H1 (cell line): ENCODE data around the gene TNNI2. TPM values are rescaled to one million over a fixed set of nuclear protein-coding genes. Genes with fewer than 3 reads are reported as not detected.

Experiments used
- CBX8 ChIP-seq: fragments of 300-800, 300-1000 bp; sonication (generic); IDR thresholded peaks from 2 replicates; pipeline ENCODE4 v1.7.1; 2016; ENCODE audit warnings: low read depth, low read length, borderline replicate concordance
- CEBPB ChIP-seq: IDR thresholded peaks from 2 replicates; pipeline ENCODE4 v1.6.1; 2012; ENCODE audit warnings: low read depth, low read length
- FOSL1 ChIP-seq: IDR thresholded peaks from 2 replicates; pipeline ENCODE4 v1.6.1; 2011; ENCODE audit warnings: mild to moderate bottlenecking, low read depth, low read length, moderate library complexity; ENCODE audit not compliant: insufficient read depth
- JUND ChIP-seq: IDR thresholded peaks from 2 replicates; pipeline ENCODE4 v1.6.1; 2011; ENCODE audit warnings: mild to moderate bottlenecking, improper control_type of control experiment, low read length
- KDM4A ChIP-seq: IDR thresholded peaks from one replicate; pipeline ENCODE4 v1.7.1; 2012; ENCODE audit warnings: low read depth, mild to moderate bottlenecking, moderate library complexity, low read length, inconsistent platforms; ENCODE audit not compliant: severe bottlenecking
- RBBP5 ChIP-seq: IDR thresholded peaks from 2 replicates; pipeline ENCODE4 v1.7.1; 2012; ENCODE audit warnings: low read depth, mild to moderate bottlenecking, inconsistent platforms, low read length, moderate library complexity, borderline replicate concordance
- SAP30 ChIP-seq: fragments of 300-600 bp; sonication (generic); IDR thresholded peaks from 2 replicates; pipeline ENCODE4 v1.7.1; 2012; ENCODE audit warnings: low read length, moderate library complexity, mild to moderate bottlenecking, inconsistent platforms; ENCODE audit not compliant: insufficient read depth, insufficient replicate concordance
- SIRT6 ChIP-seq: IDR thresholded peaks from one replicate; pipeline ENCODE4 v1.7.1; 2012; ENCODE audit warnings: low read length, inconsistent platforms
- polyA plus RNA-seq, 7 experiments: library from polyadenylated mRNA; depleted of rRNA in 3 of 7; stranded (reverse) in 5 of 7; unstranded in 2 of 7; fragments of >200 nt in 5 of 7; fragments of 200-250 nt in 2 of 7; gene quantifications; 1 replicate in 5 of 7; 2 replicates in 1 of 7; 4 replicates in 1 of 7; pipeline versions ENCODE4 v1.2.1 to v1.2.3, GENCODE V29; 2011 to 2013; ENCODE audit warnings: missing spikeins in 2 of 7, mixed read lengths in 2 of 7
- total RNA-seq: library from RNA; stranded (reverse); fragmentation: NEBNext Ultra II Directional; extraction: Animal tissue kit (Norgen Biotek cat#: 25700); gene quantifications from 2 replicates; pipeline ENCODE4 v1.2.1, GENCODE V29; 2021
- TF ChIP-seq, protein P1 (sequence below): fragments of 300-600 bp; sonication (generic); IDR thresholded peaks from 2 replicates; pipeline ENCODE4 v1.7.1; 2012; ENCODE audit warnings: low read length, moderate library complexity, mild to moderate bottlenecking, inconsistent platforms; ENCODE audit not compliant: insufficient replicate concordance
- TF ChIP-seq, protein P2 (sequence below): IDR thresholded peaks from 2 replicates; pipeline ENCODE4 v1.6.1; 2012; ENCODE audit warnings: low read length, inconsistent platforms

TNNI2 gene
- total and polyA plus RNA-seq, 2 of the 8 experiments (the other 6 are each of a cell fraction or from before 2014, with no cell fraction given): not detected

DNA sequence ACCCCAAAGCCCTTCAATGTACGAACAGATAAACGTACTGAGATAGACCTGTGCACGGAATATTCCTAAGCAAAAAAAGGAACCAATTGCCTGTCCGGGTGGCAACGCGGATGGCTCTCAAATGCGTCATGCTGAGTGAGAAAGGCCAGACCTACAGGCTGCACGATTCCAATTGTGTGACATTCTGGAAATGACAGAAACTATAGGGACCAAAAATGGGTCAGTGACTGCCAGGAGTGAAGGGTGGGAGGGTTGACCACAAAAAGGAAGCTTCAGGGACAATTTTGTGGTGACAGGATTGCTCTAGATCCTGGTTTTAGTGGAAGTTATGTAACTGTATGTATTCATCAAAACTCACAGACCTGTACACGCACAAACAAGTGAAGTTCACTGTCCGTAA lies 28.0 kb upstream of the TNNI2 start (continued):
- TF ChIP-seq, protein P1, sequence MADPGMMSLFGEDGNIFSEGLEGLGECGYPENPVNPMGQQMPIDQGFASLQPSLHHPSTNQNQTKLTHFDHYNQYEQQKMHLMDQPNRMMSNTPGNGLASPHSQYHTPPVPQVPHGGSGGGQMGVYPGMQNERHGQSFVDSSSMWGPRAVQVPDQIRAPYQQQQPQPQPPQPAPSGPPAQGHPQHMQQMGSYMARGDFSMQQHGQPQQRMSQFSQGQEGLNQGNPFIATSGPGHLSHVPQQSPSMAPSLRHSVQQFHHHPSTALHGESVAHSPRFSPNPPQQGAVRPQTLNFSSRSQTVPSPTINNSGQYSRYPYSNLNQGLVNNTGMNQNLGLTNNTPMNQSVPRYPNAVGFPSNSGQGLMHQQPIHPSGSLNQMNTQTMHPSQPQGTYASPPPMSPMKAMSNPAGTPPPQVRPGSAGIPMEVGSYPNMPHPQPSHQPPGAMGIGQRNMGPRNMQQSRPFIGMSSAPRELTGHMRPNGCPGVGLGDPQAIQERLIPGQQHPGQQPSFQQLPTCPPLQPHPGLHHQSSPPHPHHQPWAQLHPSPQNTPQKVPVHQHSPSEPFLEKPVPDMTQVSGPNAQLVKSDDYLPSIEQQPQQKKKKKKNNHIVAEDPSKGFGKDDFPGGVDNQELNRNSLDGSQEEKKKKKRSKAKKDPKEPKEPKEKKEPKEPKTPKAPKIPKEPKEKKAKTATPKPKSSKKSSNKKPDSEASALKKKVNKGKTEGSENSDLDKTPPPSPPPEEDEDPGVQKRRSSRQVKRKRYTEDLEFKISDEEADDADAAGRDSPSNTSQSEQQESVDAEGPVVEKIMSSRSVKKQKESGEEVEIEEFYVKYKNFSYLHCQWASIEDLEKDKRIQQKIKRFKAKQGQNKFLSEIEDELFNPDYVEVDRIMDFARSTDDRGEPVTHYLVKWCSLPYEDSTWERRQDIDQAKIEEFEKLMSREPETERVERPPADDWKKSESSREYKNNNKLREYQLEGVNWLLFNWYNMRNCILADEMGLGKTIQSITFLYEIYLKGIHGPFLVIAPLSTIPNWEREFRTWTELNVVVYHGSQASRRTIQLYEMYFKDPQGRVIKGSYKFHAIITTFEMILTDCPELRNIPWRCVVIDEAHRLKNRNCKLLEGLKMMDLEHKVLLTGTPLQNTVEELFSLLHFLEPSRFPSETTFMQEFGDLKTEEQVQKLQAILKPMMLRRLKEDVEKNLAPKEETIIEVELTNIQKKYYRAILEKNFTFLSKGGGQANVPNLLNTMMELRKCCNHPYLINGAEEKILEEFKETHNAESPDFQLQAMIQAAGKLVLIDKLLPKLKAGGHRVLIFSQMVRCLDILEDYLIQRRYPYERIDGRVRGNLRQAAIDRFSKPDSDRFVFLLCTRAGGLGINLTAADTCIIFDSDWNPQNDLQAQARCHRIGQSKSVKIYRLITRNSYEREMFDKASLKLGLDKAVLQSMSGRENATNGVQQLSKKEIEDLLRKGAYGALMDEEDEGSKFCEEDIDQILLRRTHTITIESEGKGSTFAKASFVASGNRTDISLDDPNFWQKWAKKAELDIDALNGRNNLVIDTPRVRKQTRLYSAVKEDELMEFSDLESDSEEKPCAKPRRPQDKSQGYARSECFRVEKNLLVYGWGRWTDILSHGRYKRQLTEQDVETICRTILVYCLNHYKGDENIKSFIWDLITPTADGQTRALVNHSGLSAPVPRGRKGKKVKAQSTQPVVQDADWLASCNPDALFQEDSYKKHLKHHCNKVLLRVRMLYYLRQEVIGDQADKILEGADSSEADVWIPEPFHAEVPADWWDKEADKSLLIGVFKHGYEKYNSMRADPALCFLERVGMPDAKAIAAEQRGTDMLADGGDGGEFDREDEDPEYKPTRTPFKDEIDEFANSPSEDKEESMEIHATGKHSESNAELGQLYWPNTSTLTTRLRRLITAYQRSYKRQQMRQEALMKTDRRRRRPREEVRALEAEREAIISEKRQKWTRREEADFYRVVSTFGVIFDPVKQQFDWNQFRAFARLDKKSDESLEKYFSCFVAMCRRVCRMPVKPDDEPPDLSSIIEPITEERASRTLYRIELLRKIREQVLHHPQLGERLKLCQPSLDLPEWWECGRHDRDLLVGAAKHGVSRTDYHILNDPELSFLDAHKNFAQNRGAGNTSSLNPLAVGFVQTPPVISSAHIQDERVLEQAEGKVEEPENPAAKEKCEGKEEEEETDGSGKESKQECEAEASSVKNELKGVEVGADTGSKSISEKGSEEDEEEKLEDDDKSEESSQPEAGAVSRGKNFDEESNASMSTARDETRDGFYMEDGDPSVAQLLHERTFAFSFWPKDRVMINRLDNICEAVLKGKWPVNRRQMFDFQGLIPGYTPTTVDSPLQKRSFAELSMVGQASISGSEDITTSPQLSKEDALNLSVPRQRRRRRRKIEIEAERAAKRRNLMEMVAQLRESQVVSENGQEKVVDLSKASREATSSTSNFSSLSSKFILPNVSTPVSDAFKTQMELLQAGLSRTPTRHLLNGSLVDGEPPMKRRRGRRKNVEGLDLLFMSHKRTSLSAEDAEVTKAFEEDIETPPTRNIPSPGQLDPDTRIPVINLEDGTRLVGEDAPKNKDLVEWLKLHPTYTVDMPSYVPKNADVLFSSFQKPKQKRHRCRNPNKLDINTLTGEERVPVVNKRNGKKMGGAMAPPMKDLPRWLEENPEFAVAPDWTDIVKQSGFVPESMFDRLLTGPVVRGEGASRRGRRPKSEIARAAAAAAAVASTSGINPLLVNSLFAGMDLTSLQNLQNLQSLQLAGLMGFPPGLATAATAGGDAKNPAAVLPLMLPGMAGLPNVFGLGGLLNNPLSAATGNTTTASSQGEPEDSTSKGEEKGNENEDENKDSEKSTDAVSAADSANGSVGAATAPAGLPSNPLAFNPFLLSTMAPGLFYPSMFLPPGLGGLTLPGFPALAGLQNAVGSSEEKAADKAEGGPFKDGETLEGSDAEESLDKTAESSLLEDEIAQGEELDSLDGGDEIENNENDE: no peak
- TF ChIP-seq RBBP5 (no peak), CBX8 (no peak), FOSL1 (no peak), KDM4A (no peak), CEBPB (no peak), SIRT6 (no peak), SAP30 (no peak), JUND (no peak)
- TF ChIP-seq, protein P2, sequence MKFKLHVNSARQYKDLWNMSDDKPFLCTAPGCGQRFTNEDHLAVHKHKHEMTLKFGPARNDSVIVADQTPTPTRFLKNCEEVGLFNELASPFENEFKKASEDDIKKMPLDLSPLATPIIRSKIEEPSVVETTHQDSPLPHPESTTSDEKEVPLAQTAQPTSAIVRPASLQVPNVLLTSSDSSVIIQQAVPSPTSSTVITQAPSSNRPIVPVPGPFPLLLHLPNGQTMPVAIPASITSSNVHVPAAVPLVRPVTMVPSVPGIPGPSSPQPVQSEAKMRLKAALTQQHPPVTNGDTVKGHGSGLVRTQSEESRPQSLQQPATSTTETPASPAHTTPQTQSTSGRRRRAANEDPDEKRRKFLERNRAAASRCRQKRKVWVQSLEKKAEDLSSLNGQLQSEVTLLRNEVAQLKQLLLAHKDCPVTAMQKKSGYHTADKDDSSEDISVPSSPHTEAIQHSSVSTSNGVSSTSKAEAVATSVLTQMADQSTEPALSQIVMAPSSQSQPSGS: no peak
